Mesenchymal stem cell (in vitro differentiated cells and primary cell): ENCODE data around the gene CDKN2D.
A peak's percentile ranks its signal among the peaks of the same experiment; 100 is the strongest.
"Not testable (repeated sequence)": the region's sequence is repeated elsewhere in the genome, so short reads cannot be mapped to it uniquely, and the experiment has no call there.

ENCODE experiments used
- DNase-seq: peaks from one replicate; pipeline ENCODE4 v3.0.0-alpha.2; 2013
- H2AFZ ChIP-seq: one replicate; pipeline ENCODE4 v1.6.1; 2013; ENCODE audit warnings: low read depth, mild to moderate bottlenecking, control low read depth, inconsistent platforms, low read length, moderate library complexity
- H2AK5ac ChIP-seq: 2 replicates; pipeline ENCODE4 v1.6.1; 2013; ENCODE audit warnings: low read length, moderate library complexity, mild to moderate bottlenecking, inconsistent platforms; ENCODE audit not compliant: severe bottlenecking
- H2BK120ac ChIP-seq: one replicate; pipeline ENCODE4 v1.6.1; 2013; ENCODE audit warnings: low read depth, mild to moderate bottlenecking, inconsistent platforms, low read length, moderate library complexity
- H2BK12ac ChIP-seq, 2 experiments: one replicate each; pipeline ENCODE4 v1.6.1; 2013; ENCODE audit warnings: inconsistent platforms in 2 of 2, low read length in 2 of 2, mild to moderate bottlenecking in 2 of 2, moderate library complexity in 2 of 2, control low read depth in 1 of 2
- H2BK15ac ChIP-seq: one replicate; pipeline ENCODE4 v1.6.1; 2013; ENCODE audit warnings: mild to moderate bottlenecking, low read depth, inconsistent platforms; ENCODE audit not compliant: poor library complexity, severe bottlenecking
- H2BK5ac ChIP-seq: 2 replicates; pipeline ENCODE4 v1.6.1; 2013; ENCODE audit warnings: low read depth, mild to moderate bottlenecking, low read length, control low read depth, inconsistent platforms; ENCODE audit not compliant: poor library complexity, severe bottlenecking
- H3K14ac ChIP-seq, 2 experiments: one replicate each; pipeline ENCODE4 v1.6.1; 2013; ENCODE audit warnings: inconsistent platforms in 2 of 2, low read length in 2 of 2, control low read depth in 1 of 2, mild to moderate bottlenecking in 1 of 2, moderate library complexity in 1 of 2
- H3K18ac ChIP-seq, 2 experiments: one replicate each; pipeline ENCODE4 v1.6.1; 2013; ENCODE audit warnings: inconsistent platforms in 2 of 2, low read length in 2 of 2, control low read depth in 1 of 2, low read depth in 1 of 2, mild to moderate bottlenecking in 1 of 2
- H3K23ac ChIP-seq, 2 experiments: one replicate each; pipeline ENCODE4 v1.6.1; 2013; ENCODE audit warnings: inconsistent platforms in 2 of 2, low read length in 2 of 2, mild to moderate bottlenecking in 2 of 2, moderate library complexity in 2 of 2, control low read depth in 1 of 2
- H3K27ac ChIP-seq: 2 replicates; pipeline ENCODE4 v1.5.1; 2013; ENCODE audit warnings: mild to moderate bottlenecking, moderate library complexity, low read length, control low read depth, inconsistent platforms; ENCODE audit not compliant: poor library complexity, severe bottlenecking
- H3K27me3 ChIP-seq, 2 experiments: 2 replicates each; pipeline versions ENCODE4 v1.6.1 to v1.7.0; 2013; ENCODE audit warnings: low read length in 2 of 2, mild to moderate bottlenecking in 2 of 2, moderate library complexity in 2 of 2, control low read depth in 1 of 2, inconsistent platforms in 1 of 2; ENCODE audit not compliant: control insufficient read depth in 1 of 2, insufficient read depth in 1 of 2
- H3K36me3 ChIP-seq, 2 experiments: 2 replicates each; pipeline versions ENCODE4 v1.6.1 to v1.7.0; 2013; ENCODE audit warnings: low read length in 2 of 2, control low read depth in 1 of 2, inconsistent platforms in 1 of 2, low read depth in 1 of 2, mild to moderate bottlenecking in 1 of 2; ENCODE audit not compliant: insufficient read depth in 2 of 2, control insufficient read depth in 1 of 2
- H3K4ac ChIP-seq, 2 experiments: one replicate each; pipeline ENCODE4 v1.6.1; 2013; ENCODE audit warnings: inconsistent platforms in 2 of 2, low read length in 2 of 2, mild to moderate bottlenecking in 2 of 2, moderate library complexity in 2 of 2, control low read depth in 1 of 2, low read depth in 1 of 2
- H3K4me1 ChIP-seq: 2 replicates; pipeline ENCODE4 v1.6.1; 2013; ENCODE audit warnings: low read depth, low read length, control low read depth; ENCODE audit not compliant: control insufficient read depth, insufficient read depth
- H3K4me2 ChIP-seq: 2 replicates; pipeline ENCODE4 v1.6.1; 2013; ENCODE audit warnings: low read length, mild to moderate bottlenecking, inconsistent platforms; ENCODE audit not compliant: poor library complexity, severe bottlenecking
- H3K4me3 ChIP-seq, 2 experiments: 2 replicates each; pipeline versions ENCODE4 v1.5.1 to v1.7.0; 2013; ENCODE audit warnings: low read length in 2 of 2, mild to moderate bottlenecking in 2 of 2, control low read depth in 1 of 2, low read depth in 1 of 2; ENCODE audit not compliant: insufficient read depth in 1 of 2
- H3K79me1 ChIP-seq: replicated peaks from 2 replicates; pipeline ENCODE4 v1.6.1; 2013; ENCODE audit warnings: mild to moderate bottlenecking, control low read depth, low read length, inconsistent platforms; ENCODE audit not compliant: poor library complexity, severe bottlenecking
- H3K9ac ChIP-seq: 2 replicates; pipeline ENCODE4 v1.7.0; 2013; ENCODE audit warnings: mild to moderate bottlenecking, low read length, moderate library complexity
- H3K9me3 ChIP-seq: 2 replicates; pipeline ENCODE4 v1.7.0; 2013; ENCODE audit warnings: mild to moderate bottlenecking, low read length; ENCODE audit not compliant: control insufficient read depth
- H4K8ac ChIP-seq: one replicate; pipeline ENCODE4 v1.6.1; 2013; ENCODE audit warnings: inconsistent platforms, mild to moderate bottlenecking, low read length, moderate library complexity
- H4K91ac ChIP-seq: one replicate; pipeline ENCODE4 v1.6.1; 2013; ENCODE audit warnings: mild to moderate bottlenecking, low read length, inconsistent platforms
- WGBS: methylation state at CpG from one replicate; pipeline ENCODE4 v1.1.7; 2013; ENCODE audit warnings: mixed read lengths; 5-methylcytosine and 5-hydroxymethylcytosine counted together

Gene CDKN2D

GRCh38 chr19:10553087-10553667 lies 15.6 kb downstream of the CDKN2D start:
- no peak overlapping the region for H2BK12ac ChIP-seq
- no peak for DNase-seq
- no peak overlapping the region for H2AFZ ChIP-seq
- H3K14ac ChIP-seq = no peak overlapping the region
- H3K27ac ChIP-seq = no peak overlapping the region
- no peaks in the 10 kb centered on the region for H3K27me3 ChIP-seq
- no peak overlapping the region for H3K4me3 ChIP-seq
- H3K4ac ChIP-seq = no peak overlapping the region
- 79% methylated on average over 10 of the region's 13 CpGs for WGBS
- no peak overlapping the region for H2AK5ac ChIP-seq
- no peak overlapping the region for H3K18ac ChIP-seq
- H3K9me3 ChIP-seq = no peaks in the 10 kb centered on the region
- H3K9ac ChIP-seq = no peak overlapping the region
- H2BK5ac ChIP-seq = no peak overlapping the region
- no peak overlapping the region for H2BK15ac ChIP-seq
- no peak overlapping the region for H4K8ac ChIP-seq
- H3K79me1 ChIP-seq = peaks cover 23% of the 10 kb centered on the region
- no peak overlapping the region for H4K91ac ChIP-seq
- peaks cover 74 to 82% of the 10 kb centered on the region in 2 experiments for H3K36me3 ChIP-seq
- no peak overlapping the region for H2BK120ac ChIP-seq
- no peak overlapping the region for H3K4me2 ChIP-seq
- H3K4me1 ChIP-seq = no peaks in the 10 kb centered on the region
- no peak overlapping the region for H3K23ac ChIP-seq

- Histone ChIP-seq H3K4me1 (no peaks in the 10 kb centered on the region), H3K9me3 (no peaks in the 10 kb centered on the region), H2BK15ac (no peak overlapping the region), H2AFZ (no peak overlapping the region), H2BK5ac (no peak overlapping the region), H3K79me1 (peaks cover 20% of the 10 kb centered on the region), H4K8ac (no peak overlapping the region), H3K9ac (no peak overlapping the region), H2BK12ac (no peak overlapping the region), H2BK120ac (no peak overlapping the region), H3K23ac (no peak overlapping the region), H3K4me2 (no peak overlapping the region), H3K27ac (no peak overlapping the region), H3K14ac (no peak overlapping the region), H4K91ac (no peak overlapping the region), H3K36me3 (peaks cover 68 to 77% of the 10 kb centered on the region in 2 experiments), H3K27me3 (no peaks in the 10 kb centered on the region), H3K18ac (no peak overlapping the region), H2AK5ac (no peak overlapping the region), H3K4me3 (no peak overlapping the region), H3K4ac (no peak overlapping the region)
- WGBS = 95% methylated on average over 11 of the region's 12 CpGs
- peak; percentile 30 for DNase-seq
Observed at GRCh38 chr19:10552510-10553053, 16.2 kb downstream of the CDKN2D start.

- H3K4ac ChIP-seq = no peak overlapping the region
- H3K9me3 ChIP-seq = no peaks in the 10 kb centered on the region
- no peak overlapping the region for H3K14ac ChIP-seq
- H2AFZ ChIP-seq = no peak overlapping the region
- 95% methylated on average over 10 of the region's 12 CpGs for WGBS
- H4K8ac ChIP-seq = no peak overlapping the region
- no peak overlapping the region for H4K91ac ChIP-seq
- no peak overlapping the region for H2BK5ac ChIP-seq
- no peaks in the 10 kb centered on the region for H3K27me3 ChIP-seq
- H3K9ac ChIP-seq = no peak overlapping the region
- peak; percentile 52 for DNase-seq
- peaks cover 21% of the 10 kb centered on the region for H3K79me1 ChIP-seq
- H3K23ac ChIP-seq = no peak overlapping the region
- H3K4me2 ChIP-seq = no peak overlapping the region
- H2BK15ac ChIP-seq = no peak overlapping the region
- no peak overlapping the region for H3K27ac ChIP-seq
- H3K36me3 ChIP-seq = peaks cover 69 to 77% of the 10 kb centered on the region in 2 experiments
- no peak overlapping the region for H2BK120ac ChIP-seq
- H3K4me3 ChIP-seq = no peak overlapping the region
- no peaks in the 10 kb centered on the region for H3K4me1 ChIP-seq
- H2AK5ac ChIP-seq = no peak overlapping the region
- H2BK12ac ChIP-seq = peak overlapping the region in 1 of 2 experiments; percentile 12
- no peak overlapping the region for H3K18ac ChIP-seq
Observed at GRCh38 chr19:10551698-10552301, 17.0 kb downstream of the CDKN2D start.

- H4K91ac ChIP-seq, H3K4me3 ChIP-seq, H3K27me3 ChIP-seq, H2BK120ac ChIP-seq, DNase-seq, H3K23ac ChIP-seq, H3K4ac ChIP-seq, H2AFZ ChIP-seq, H3K9ac ChIP-seq, H3K14ac ChIP-seq, H3K4me2 ChIP-seq, H2BK15ac ChIP-seq, H2BK12ac ChIP-seq, H3K4me1 ChIP-seq, H3K18ac ChIP-seq, H3K9me3 ChIP-seq, H4K8ac ChIP-seq, H3K27ac ChIP-seq, H2AK5ac ChIP-seq, H2BK5ac ChIP-seq: not testable (repeated sequence)
- WGBS = 97% methylated on average over 9 of the region's 9 CpGs
- peaks cover 64 to 74% of the 10 kb centered on the region in 2 experiments for H3K36me3 ChIP-seq
- H3K79me1 ChIP-seq = peaks cover 24% of the 10 kb centered on the region
Observed at GRCh38 chr19:10551006-10551405, 17.8 kb downstream of the CDKN2D start.
